Inflammatory macrophage (primary cell): ENCODE measurements around the gene TNNI3K.

ENCODE experiments used
- DNase-seq, 2 donors: peaks; one replicate each; pipeline ENCODE4 v3.0.0-alpha.2; 2020 to 2022

Gene TNNI3K

DNA sequence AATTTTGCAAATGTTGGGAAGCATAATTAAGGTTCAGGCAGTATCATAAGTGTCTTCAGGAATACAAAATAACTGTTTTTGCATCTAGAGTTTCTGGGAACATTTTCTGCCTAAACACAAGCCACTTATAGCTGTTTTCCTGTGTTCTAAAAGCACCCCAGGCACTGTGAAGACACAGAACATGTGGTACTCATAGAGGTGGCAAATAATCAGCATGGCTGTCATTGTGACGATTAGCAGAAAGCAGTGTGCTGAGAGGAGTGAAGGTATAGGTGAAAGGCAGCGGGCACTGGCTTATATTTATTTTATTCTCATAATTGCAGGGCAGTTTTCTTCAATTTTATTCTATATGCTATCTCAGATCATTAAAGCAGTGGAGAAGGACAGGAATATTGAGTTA is 157.7 kb downstream of the TNNI3K start:
- no peak for DNase-seq

DNA sequence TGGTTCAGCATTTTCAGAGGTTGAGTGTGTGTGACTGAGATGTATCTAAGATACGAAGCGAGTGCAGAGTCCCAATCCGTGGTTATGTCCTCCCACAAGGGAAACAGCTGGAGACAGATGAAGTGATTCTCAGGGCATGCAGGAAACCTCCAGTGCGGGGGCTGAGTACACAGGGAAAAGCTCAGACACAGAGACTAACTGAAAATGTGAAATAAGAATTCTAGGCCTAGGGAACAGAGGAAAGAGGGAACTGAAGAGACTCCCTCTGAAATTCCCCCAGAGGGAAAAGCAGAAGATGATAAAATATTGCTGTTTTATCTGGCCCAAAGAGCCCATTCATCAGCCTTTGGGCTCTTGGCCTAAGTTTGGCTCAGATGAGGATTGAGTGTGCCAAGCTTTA is 160.4 kb downstream of the TNNI3K start:
- DNase-seq, result no peak

DNA sequence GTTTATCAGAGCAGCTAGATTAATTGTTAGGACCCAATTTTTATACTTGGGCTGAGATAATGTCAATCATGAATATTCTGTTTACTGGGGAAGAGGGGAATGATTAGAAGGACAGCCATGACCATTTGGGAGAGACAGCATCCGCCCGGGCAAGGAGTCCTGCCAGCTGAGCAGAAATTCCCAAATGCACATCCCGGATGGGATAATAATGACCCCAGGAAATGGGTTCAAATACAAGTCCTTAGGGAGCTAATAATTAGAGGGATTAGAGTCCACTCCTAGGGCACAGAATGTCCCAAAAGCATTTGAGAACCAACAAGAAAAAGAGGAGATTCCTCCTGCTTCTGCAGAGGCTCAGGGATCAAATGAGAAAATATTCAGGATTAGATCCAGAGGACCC is 161.3 kb downstream of the TNNI3K start:
- no peak for DNase-seq

DNA sequence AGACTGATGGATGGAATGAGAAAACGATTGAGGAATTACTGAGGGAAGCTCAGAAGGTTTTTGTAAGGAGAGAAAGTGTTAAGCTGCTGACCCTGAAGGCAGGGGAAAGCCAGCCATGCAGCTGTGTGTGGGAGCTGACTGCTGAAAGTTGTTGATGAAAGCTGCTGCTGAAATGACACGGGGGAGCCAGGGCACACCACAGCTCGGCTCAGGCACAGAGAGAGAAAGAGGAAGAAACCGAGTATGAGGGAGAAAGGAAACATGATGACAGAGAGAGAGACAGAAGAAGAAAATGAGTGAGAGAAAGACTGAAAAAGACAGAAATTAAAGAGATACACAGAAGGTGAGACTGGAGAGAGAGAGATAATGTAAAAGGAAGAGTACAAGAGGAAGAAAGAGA is 161.7 kb downstream of the TNNI3K start:
- DNase-seq, result no peak

DNA sequence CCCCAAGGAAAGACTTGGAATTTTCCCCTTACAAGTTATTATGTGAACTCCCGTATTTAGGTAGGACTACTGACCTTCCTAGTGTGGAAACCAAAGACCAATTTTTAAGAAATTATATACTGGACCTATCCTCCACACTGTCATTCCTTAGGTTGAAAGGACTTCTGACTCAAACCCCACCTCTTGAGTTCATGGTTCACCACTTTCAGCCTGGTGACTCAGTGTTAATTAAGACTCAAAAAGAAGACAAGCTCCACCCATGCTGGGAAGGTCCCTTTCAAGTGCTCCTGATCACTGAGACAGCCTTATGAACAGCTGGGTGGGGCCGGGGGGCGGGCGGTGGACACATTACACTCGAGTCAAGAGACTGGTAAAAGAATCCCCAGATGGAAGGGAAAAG is 164.1 kb downstream of the TNNI3K start:
- no peak for DNase-seq

DNA sequence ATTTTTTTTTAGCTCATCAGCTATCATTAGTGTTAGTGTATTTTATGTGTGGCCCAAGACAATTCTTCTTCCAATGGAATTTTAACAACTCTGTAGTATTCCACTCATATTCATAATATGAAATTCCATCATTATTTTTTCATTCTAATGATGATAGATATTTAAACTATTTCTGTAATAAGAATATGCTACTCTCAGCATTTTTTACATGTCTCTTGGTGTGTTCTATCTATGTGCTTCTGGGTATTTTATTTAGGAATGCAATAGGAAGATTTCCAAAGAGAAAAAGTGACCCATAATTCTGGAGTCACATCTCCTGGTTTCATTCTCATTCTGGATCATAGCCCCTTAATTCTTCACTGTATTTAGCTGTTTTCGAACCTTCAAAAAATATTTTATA is 167.7 kb downstream of the TNNI3K start:
- no peak for DNase-seq

DNA sequence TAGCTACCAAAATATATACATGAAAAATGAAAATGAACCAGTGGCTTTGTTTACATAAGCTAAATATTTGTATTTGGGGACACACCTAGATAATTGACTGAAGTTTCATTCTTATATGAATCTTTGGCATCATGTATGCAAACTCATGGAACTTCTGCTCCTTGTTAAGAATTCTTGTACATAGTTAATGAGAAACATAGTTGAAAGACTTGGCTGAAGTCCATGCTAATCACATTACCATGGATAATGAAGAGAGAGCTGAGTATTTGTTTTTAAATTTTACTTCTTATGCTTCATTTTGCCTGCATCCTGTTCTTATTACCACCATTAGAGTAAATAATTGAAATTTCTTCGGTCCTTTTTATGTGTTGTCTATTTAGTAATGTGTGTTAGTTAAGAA is 168.4 kb downstream of the TNNI3K start:
- no peak for DNase-seq

DNA sequence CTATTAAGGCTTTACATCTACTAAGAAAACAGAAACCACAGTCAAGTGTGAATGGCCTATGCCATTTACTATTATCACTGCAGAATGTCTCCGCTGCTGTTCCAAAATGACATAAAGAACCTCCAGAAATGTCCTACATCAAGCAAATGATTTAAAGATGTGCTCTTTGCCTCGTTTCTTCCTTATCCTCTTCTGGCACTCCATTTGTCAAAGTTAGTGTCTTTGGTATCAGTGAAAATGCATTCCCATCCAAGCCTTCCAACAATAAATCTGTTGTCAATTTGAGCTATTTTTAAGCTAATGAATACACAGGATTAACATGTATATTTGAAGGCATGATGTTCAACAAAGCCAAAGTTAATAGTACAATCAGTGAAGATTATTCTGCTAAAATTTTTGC is 171.6 kb downstream of the TNNI3K start:
- DNase-seq, result no peak

DNA sequence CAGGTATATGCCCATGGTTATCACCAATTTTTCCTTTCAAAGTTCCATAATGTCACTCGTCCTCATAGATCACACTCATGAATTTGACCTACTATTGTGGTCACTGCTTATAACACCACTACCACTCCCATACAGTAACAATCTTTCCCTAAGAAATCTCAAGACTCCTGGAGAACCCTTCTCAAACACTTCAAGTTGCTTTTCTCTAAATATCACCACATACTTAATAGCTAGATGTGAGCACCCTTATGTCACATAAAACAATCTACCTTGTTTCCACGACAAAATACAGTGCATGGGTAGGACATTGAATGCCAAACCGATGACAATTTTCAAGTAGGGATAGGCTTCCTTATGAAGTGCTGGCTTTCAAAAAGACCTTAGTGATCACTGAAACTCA is 172.7 kb downstream of the TNNI3K start:
- DNase-seq, result no peak

DNA sequence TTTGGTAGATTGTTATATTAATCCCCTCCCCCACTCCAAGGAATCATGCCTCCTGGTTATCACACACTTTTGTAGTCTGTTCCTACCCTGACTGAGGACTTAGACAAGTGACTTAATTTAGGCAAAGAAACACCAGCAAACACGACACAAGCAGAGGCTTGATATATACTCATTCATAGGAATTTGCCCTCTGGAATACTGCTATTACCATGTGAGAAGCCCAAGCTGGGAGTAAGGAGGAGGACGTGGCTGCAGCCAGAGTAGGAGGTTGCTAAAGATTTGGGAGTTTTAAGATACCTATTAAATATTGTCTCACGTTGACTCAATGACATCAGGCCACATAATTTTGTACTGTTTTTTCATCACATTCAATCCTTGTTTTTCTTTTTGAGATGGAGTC is 177.1 kb downstream of the TNNI3K start:
- no peak for DNase-seq

DNA sequence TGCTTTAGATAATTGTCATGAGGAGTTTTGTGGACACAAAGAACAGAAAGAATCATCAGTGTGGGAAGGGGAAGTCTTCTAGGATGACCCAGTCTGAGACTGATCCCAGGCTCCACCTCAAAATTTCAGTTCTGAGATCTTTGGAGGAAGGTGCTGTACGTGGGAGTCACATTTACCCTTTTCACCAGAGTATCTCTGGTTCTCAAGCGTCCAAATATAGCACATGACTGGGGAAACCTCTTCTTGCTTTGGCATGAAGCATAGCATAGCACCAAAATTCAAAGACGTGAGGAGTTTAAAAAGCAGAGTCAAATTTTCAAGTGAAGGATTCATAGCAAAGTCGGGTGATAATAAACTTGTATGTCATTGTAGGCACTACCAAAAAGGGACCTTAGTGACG is 180.7 kb downstream of the TNNI3K start:
- DNase-seq, result no peak

DNA sequence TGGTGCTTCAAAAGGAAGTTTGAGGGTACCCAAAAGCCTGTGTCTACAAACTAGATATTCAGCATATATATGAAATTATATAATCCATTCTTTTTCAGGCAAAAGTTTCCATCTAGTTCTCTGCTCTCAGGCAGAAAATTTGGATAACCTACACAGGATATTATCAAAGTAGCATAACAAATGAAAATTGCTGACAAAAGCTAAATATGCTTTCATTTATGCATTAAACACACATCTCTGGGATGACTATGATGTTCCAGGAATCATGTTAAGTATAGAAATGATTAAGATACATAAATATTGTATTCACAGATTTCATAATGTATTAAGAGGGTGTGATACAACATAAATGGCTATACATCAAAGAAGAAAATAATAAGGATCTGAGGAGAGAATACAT is 184.4 kb downstream of the TNNI3K start:
- DNase-seq, result no peak

DNA sequence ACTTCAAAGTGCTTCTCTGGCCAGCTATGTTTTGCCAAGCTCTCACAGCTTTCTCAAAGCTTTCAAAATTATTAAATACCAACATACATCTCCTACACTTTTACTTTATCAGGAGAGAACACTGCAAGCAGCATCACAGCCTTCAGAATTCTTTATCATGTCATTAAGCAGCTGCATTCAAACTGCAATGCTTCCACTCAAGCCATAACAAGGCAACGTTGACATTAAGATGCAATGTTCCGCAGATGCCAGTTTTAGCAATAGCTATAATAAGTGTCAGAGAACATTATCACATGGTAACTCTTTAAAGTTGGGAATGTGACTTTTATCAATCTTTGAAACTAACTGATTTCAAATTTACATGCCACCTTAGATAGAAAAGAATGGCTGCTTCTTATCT is 185.3 kb downstream of the TNNI3K start:
- no peak for DNase-seq

DNA sequence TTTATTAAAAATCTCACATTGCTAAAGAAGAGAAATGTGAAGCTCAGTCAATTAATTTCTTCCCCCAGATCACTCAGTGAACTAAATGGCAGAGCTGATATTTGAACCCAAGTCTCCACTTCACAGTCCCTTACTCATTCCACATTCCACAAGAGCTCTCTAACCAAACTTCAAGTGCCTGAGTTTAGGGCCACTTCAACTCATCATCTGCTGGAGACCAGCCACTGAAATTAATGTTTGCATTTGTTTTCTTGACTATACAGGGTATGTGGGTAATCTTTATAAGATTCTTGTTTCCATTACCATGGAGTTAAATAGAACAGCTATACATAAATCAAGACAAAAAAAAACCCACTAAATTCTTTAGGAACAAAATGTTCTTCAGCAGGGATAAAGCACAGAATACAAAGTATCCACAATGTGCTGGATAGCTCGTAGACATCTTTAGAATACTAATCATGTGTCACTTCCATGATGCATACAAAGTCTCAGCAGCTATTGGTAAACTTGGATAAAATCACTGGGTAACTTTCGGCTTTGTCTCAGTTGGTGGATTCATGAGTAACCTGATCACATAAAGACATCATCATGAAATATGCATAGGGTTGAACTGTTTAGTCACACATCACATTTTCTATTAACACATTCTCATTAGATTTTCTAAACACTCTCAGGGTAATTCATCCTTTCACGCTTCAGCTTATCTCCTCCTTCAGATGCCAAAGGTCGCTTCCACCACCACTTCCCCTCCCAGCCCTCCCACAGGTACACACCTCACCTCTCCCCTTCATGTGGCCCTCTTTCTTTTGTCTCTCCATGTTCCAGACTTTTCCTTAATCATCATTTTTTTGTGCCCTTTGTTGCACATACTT is 187.5 kb downstream of the TNNI3K start:
- no peak for DNase-seq

DNA sequence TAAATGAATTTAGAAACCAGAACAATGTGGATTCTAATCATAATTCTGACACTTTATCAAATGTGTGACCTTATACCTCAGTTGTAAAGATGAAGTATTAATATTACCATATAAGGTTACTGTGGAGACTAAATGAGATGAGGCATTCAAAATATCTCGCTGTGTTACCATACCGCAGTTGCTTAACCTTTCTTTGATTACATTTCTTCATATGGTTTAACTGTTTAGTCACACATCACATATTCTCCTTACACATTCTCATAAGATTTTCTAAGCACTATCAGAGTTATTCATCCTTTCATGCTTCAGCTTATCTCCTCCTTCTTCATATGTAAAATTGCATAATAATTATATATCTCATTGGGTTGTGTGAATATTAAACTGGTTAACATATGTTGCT is 188.3 kb downstream of the TNNI3K start:
- DNase-seq, result no peak

DNA sequence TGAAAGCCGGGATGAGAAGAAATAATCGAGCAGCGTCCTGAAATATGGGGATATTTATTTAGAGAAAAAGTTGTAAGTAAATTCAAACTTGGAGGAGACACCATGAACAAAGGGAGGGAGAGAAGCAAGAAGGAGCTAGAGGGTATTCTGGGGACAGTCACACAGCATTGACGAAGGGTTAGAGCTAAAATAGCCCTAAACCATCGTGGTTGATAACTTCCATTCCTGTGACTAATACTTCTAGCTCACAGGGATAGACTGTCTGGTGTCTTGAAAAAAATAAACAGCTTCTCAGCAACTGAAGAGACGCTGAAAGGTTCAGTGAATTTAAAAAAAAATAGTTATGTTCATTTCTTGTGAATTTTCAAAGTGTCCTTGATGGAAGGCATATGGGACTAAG is 190.5 kb downstream of the TNNI3K start:
- no peak for DNase-seq

DNA sequence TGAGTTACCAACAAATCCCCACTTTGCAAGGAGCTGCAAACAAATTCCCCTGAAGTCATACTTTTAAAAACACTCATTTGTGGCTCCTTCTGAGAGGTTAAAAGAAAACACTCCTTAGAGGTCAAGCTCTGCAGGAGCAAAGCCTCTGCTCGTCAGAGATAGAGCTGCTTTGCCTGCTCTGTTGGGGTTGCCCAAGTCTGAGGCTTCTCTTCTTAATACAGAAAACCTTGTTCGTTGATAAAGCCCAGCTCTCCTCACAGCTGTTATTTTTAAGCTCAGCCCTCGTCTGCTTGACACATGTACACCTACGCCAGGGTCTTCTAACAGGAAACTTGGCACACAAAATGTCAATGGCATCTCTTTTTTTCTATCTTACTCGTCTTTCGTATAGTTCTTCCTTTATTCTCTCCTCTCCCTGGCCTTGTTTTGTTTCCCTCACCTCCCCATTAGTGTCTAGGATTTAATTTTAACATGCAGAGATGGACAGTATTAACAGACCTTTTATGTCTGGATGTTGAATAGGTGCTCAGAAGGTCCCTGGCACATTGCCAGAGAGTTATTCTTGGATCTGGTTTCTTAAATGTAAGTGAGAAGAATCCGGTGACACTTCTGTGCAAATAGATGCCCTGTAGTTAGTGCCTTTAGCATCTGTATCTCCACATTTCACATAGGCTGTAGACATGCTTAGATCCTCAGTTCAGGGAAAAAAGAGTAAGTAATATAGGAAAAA is 191.2 kb downstream of the TNNI3K start:
- no peak for DNase-seq

DNA sequence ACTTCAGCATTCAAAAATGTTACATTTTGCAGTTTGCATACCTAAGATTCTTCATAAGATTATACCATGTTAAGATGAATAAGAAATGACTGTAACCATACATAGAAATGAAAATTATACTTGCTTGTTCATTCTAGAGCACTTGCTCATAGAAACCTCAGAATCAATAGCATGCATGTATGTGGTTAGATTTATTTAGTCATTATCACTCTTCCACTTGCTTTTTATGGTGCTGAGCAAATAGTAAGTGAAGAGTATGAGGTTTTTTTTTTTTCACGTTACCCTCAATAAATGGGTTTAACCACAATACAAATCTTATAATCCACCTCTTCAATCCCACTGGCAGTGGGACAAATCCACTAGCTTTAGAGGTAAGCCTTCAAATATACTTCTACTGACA is 192.5 kb downstream of the TNNI3K start:
- DNase-seq, result no peak

DNA sequence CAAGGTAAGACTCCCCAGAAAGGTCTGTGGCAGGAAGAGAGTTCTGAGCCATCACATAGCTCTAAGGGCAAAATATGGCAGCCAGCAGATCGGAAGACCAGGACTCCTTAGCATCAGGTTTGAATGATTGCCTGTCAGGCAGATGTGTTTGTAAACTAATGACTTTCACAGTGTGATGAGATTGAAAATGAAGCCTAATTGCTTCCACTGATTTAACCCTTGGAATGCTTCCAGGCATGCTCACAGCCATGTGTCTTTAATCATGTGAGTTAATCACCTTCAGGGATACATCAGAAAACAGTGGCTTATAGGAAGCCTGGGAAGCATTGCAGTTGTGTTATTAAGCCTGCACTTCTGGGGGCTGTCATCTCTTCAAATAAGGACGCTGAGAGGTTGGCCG is 194.4 kb downstream of the TNNI3K start:
- no peak for DNase-seq

DNA sequence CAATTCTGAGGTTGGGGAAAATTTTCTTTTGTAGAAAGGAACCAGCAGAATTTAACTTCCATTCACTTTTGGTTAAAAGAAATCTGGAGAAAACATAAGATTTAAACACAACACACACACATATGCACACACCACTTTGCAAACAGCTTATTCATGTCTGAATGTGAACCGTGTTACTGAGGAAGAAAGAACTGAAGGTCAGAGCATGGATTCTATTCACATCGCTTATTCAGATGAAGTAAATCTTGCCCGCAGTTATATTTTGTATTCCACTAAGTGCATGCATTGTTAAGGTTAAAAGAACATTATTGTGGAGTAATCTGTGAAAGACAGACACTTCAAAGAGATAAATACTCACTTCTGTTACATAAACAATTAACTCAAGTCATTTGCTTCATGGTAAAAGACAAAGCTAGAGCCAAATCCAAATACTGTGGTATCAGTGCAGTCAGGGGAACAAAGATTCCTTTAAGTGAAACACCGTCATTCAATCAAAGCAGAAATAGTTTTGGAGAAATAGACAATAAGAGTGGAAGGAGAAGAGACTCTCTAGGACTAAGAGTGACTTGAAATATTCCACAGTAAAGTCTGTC is 195.3 kb downstream of the TNNI3K start:
- no peak for DNase-seq

DNA sequence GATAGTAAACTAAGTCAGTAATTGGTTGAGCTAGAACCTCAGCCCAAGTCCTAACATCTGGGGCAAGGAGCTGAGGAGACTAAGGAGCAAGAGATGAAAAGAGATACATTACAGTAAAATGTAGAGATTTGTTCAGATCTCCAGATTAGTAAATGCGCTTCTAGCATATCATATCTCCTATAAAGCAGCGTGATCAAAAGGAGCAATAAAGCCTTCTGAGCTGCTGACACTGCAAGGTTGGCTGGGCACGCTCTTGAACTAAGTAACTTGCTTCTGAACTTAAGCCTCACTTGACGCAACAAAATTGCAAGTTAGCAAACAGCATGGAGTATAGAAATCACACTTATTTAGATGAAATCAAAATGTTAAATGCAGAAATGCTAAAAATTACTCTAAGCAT is 196.3 kb downstream of the TNNI3K start:
- no peak for DNase-seq

DNA sequence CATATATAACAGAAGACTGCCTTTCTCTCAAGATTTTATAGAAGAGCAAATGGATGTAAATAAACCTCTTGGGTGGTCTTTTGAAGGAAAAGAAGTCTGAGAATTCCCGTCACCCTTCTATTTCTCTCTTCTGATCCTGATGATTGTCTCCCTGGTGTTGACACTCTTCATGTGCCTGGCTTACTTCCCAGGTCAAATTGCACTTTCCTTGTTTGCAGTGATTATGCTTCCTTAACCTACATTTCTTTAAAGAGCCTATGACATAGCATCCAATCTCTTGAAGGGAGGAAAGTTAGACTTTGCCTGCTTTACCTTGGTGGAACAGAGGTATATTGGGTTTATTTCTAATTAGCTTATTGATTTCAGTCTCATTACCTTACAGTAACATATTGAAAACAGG is 197.1 kb downstream of the TNNI3K start:
- no peak for DNase-seq

DNA sequence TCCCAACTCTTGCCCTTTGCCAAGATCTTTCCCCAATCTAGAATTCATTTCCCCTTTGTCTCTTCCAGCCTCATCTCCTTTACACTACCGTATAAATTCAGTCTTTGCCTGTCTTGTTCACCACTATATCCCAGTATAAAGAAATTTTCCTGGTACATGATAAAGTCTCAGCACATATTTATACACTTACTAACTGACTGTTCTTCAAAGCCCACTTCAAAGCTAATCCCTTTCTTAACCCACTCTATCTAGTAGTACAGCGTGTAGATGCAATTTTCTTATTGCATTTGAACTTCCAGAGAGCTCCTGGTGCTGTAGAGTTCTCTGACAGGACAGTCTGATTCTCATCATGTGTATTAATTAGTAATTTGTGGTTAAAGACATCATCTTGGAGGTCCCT is 199.1 kb downstream of the TNNI3K start:
- DNase-seq, result no peak

DNA sequence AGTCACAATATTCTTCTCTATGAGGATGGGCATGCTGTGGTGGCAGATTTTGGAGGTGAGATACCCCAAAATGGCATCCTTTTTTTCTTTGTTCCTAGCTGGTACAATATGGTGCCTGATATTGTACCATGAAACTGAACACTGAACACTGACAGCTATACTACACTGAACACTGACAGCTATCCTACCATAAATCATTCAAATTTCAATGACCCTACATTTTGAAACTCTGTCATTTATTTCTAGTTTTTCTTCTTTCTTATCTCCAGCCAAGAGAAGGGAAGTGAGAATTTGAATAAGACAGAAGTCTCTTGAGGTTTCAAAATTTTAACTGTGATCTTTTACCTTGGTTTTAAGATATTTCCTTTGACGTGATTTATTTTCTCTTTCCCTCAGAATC is 200.9 kb downstream of the TNNI3K start:
- DNase-seq, result no peak
